GM19023 (cell line): ENCODE data around the gene GTF2A2.
A peak's percentile ranks its signal among the peaks of the same experiment; 100 is the strongest.
"Not testable (repeated sequence)": the region's sequence is repeated elsewhere in the genome, so short reads cannot be mapped to it uniquely, and the experiment has no call there.

ENCODE experiments used
- ATAC-seq: cut with Tn5 transposase; IDR thresholded peaks from one replicate; pipeline ENCODE4 v1.9.1; 2021; ENCODE audit warnings: mild to moderate bottlenecking, moderate library complexity; ENCODE audit not compliant: unreplicated experiment

The GTF2A2 gene

GRCh38 chr15:59656897-59657634 lies at the start of gene GTF2A2:
TSS of gene GTF2A2 (minus strand) at chr15:59657515. CDS start at chr15:59652277, 5,238 bp downstream.
- ATAC-seq, result peak; percentile 99

GRCh38 chr15:59703979-59704796 lies 46.9 kb upstream of the GTF2A2 start:
- no peak for ATAC-seq

- ATAC-seq, result no peak
Observed at GRCh38 chr15:59702351-59702750, 45.0 kb upstream of the GTF2A2 start.

GRCh38 chr15:59701880-59702279 lies 44.6 kb upstream of the GTF2A2 start:
- ATAC-seq, result no peak

- ATAC-seq, result no peak
Observed at GRCh38 chr15:59699810-59700431, 42.6 kb upstream of the GTF2A2 start.

GRCh38 chr15:59698065-59698464 lies 40.8 kb upstream of the GTF2A2 start:
- ATAC-seq, result not testable (repeated sequence)

- no peak for ATAC-seq
Observed at GRCh38 chr15:59696332-59696731, 39.0 kb upstream of the GTF2A2 start.

- no peak for ATAC-seq
Observed at GRCh38 chr15:59694779-59695178, 37.5 kb upstream of the GTF2A2 start.

- ATAC-seq, result no peak
Observed at GRCh38 chr15:59691194-59691805, 34.0 kb upstream of the GTF2A2 start.

GRCh38 chr15:59689626-59690236 lies 32.4 kb upstream of the GTF2A2 start:
- ATAC-seq, result no peak

- peak; percentile 88 for ATAC-seq
Observed at GRCh38 chr15:59688782-59689625, 31.7 kb upstream of the GTF2A2 start, which contains the start of gene BNIP2. TSS of gene BNIP2 (minus strand) at chr15:59689320. CDS start at chr15:59682457, 6,863 bp downstream.

- ATAC-seq, result peak; percentile 1
Observed at GRCh38 chr15:59688423-59688781, 31.1 kb upstream of the GTF2A2 start.

GRCh38 chr15:59687836-59688235 lies 30.5 kb upstream of the GTF2A2 start:
- ATAC-seq, result no peak

GRCh38 chr15:59686389-59686788 lies 29.1 kb upstream of the GTF2A2 start:
- ATAC-seq, result no peak

- ATAC-seq, result no peak
Observed at GRCh38 chr15:59685737-59686297, 28.5 kb upstream of the GTF2A2 start.

- no peak for ATAC-seq
Observed at GRCh38 chr15:59680870-59681269, 23.6 kb upstream of the GTF2A2 start.

- no peak for ATAC-seq
Observed at GRCh38 chr15:59680346-59680745, 23.0 kb upstream of the GTF2A2 start.

- no peak for ATAC-seq
Observed at GRCh38 chr15:59678620-59679019, 21.3 kb upstream of the GTF2A2 start.

GRCh38 chr15:59678172-59678571 lies 20.9 kb upstream of the GTF2A2 start:
- no peak for ATAC-seq

GRCh38 chr15:59676565-59676964 lies 19.2 kb upstream of the GTF2A2 start:
- no peak for ATAC-seq
